ENCODE results near the gene MRPL24.

Gene MRPL24

DNA sequence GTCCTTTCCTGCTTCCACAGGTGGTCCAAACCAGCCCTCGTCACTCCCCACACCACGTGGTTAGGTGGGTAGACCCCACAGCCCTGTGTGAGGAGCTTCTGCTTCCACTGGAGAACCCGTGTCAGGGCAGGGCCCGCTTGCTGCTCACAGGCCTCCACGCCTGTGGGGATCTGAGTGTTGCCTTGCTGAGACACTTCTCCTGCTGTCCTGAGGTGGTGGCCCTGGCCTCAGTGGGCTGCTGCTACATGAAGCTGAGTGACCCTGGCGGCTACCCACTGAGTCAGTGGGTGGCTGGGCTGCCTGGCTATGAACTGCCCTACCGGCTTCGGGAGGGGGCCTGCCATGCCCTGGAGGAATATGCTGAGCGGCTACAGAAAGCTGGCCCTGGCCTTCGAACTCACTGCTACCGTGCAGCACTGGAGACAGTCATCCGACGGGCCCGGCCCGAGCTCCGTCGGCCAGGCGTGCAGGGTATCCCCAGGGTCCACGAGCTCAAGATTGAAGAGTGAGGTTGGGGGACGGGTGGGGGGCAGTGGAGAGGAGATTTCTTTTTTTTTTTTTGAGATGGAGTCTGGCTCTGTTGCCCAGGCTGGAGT, 6.8 kb downstream of the MRPL24 start:
- Histone ChIP-seq H3K27me3 (ENCODE audit: control insufficient read depth in 5 of 5, insufficient read depth in 4 of 5, low read length in 5 of 5) (no peaks in the 10 kb centered on the region), H3K27ac (ENCODE audit: low read depth, low read length) (no peak overlapping the region), H3K36me3 (ENCODE audit: control insufficient read depth in 5 of 5, insufficient read depth in 5 of 5, low read length in 5 of 5) (peaks cover 0 to 58% (median 47%) of the 10 kb centered on the region in 5 donors), H3K4me3 (ENCODE audit: low read depth in 1 of 5, low read length in 5 of 5) (no peak overlapping the region), H3K4me1 (ENCODE audit: control insufficient read depth in 5 of 5, insufficient read depth in 5 of 5, low read length in 5 of 5) (peaks cover 0 to 9% (median 8%) of the 10 kb centered on the region in 5 donors), H3K9me3 (ENCODE audit: control insufficient read depth in 5 of 5, low read length in 5 of 5) (no peaks in the 10 kb centered on the region), H3K9ac (ENCODE audit: low read length in 5 of 5) (no peak overlapping the region)

GRCh38 chr1:156728599-156729462, 12.1 kb downstream of the MRPL24 start, which contains the start of gene ISG20L2:
TSS of gene ISG20L2 (minus strand) at chr1:156728766. CDS start at chr1:156727652, 1,114 bp downstream.
- Histone ChIP-seq H3K27ac (ENCODE audit: low read depth, low read length) (peak within 1 kb of the TSS; percentile 94), H3K4me1 (ENCODE audit: control insufficient read depth in 5 of 5, insufficient read depth in 5 of 5, low read length in 5 of 5) (peaks cover 21 to 47% (median 44%) of the 10 kb centered on the region in 5 donors), H3K27me3 (ENCODE audit: control insufficient read depth in 5 of 5, insufficient read depth in 4 of 5, low read length in 5 of 5) (no peaks in the 10 kb centered on the region)

DNA sequence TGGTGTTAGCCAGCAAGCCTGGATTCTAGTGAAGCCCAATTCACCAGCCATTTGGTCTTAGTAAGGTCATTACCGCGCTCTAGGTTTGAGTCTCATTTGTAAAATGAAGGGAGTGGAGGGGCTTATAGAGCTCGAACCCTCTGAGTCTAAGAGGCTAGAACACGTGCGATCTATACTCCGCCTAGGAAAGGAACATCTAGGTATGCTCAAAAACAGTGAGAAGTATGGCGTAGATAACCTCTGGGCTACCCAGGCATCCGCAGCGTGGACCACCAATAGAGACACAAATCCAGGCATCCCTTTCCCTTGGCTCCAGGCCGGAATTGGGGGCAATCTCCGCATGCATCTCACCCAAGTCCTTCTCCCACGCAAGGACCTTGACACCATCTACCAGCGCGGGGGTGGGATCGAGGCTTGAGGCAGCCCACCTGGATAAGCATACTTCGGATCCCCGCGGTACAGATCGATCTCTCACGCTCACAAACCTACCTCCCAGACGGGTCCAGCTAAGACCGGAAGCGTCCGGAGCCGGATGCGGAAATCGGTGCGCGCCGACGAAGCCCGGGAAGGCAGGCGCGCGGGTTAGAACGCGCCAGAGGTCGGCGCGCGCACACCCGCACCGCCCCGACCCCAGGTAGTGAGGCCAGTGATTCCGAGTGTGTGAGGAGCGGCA, 12.8 kb downstream of the MRPL24 start, which contains the start of gene METTL25B:
Gene METTL25B (plus strand): TSS at position 544 of the 673 bp plus-strand sequence. CDS start 636 bp downstream, outside the sequence.
- Histone ChIP-seq H3K36me3 (ENCODE audit: control insufficient read depth in 5 of 5, insufficient read depth in 5 of 5, low read length in 5 of 5) (peaks cover 8 to 35% (median 23%) of the 10 kb centered on the region in 5 donors), H3K9me3 (ENCODE audit: control insufficient read depth in 5 of 5, low read length in 5 of 5) (no peaks in the 10 kb centered on the region), H3K27me3 (ENCODE audit: control insufficient read depth in 5 of 5, insufficient read depth in 4 of 5, low read length in 5 of 5) (no peaks in the 10 kb centered on the region), H3K9ac (ENCODE audit: low read length in 5 of 5) (peak within 1 kb of the TSS; percentile 81 to 91 (median 88)), H3K4me1 (ENCODE audit: control insufficient read depth in 5 of 5, insufficient read depth in 5 of 5, low read length in 5 of 5) (peaks cover 21 to 47% (median 44%) of the 10 kb centered on the region in 5 donors), H3K27ac (ENCODE audit: low read depth, low read length) (peak within 1 kb of the TSS; percentile 94), H3K4me3 (ENCODE audit: low read depth in 1 of 5, low read length in 5 of 5) (peak within 1 kb of the TSS; percentile 81 to 99 (median 97))

More at GRCh38 chr1:156728599-156729462, 12.1 kb downstream of the MRPL24 start, which contains the start of gene ISG20L2:
- H3K9ac ChIP-seq (ENCODE audit: low read length in 5 of 5) = peak within 1 kb of the TSS; percentile 81 to 91 (median 88)
- peaks cover 4 to 35% (median 22%) of the 10 kb centered on the region in 5 donors for H3K36me3 ChIP-seq (ENCODE audit: control insufficient read depth in 5 of 5, insufficient read depth in 5 of 5, low read length in 5 of 5)
- H3K9me3 ChIP-seq (ENCODE audit: control insufficient read depth in 5 of 5, low read length in 5 of 5) = no peaks in the 10 kb centered on the region
- peak within 1 kb of the TSS; percentile 81 to 99 (median 97) for H3K4me3 ChIP-seq (ENCODE audit: low read depth in 1 of 5, low read length in 5 of 5)

- no peaks in the 10 kb centered on the region for H3K27me3 ChIP-seq (ENCODE audit: control insufficient read depth in 5 of 5, insufficient read depth in 4 of 5, low read length in 5 of 5)
- peaks cover 21 to 47% (median 44%) of the 10 kb centered on the region in 5 donors for H3K4me1 ChIP-seq (ENCODE audit: control insufficient read depth in 5 of 5, insufficient read depth in 5 of 5, low read length in 5 of 5)
- peaks cover 11 to 36% (median 23%) of the 10 kb centered on the region in 5 donors for H3K36me3 ChIP-seq (ENCODE audit: control insufficient read depth in 5 of 5, insufficient read depth in 5 of 5, low read length in 5 of 5)
- no peaks in the 10 kb centered on the region for H3K9me3 ChIP-seq (ENCODE audit: control insufficient read depth in 5 of 5, low read length in 5 of 5)
- H3K9ac ChIP-seq (ENCODE audit: low read length in 5 of 5) = peak overlapping the region; percentile 73 to 91 (median 88)
- peak overlapping the region; percentile 83 for H3K27ac ChIP-seq (ENCODE audit: low read depth, low read length)
- H3K4me3 ChIP-seq (ENCODE audit: low read depth in 1 of 5, low read length in 5 of 5) = peak overlapping the region; percentile 81 to 99 (median 97)
Measured at GRCh38 chr1:156727492-156727891, 13.4 kb downstream of the MRPL24 start.

DNA sequence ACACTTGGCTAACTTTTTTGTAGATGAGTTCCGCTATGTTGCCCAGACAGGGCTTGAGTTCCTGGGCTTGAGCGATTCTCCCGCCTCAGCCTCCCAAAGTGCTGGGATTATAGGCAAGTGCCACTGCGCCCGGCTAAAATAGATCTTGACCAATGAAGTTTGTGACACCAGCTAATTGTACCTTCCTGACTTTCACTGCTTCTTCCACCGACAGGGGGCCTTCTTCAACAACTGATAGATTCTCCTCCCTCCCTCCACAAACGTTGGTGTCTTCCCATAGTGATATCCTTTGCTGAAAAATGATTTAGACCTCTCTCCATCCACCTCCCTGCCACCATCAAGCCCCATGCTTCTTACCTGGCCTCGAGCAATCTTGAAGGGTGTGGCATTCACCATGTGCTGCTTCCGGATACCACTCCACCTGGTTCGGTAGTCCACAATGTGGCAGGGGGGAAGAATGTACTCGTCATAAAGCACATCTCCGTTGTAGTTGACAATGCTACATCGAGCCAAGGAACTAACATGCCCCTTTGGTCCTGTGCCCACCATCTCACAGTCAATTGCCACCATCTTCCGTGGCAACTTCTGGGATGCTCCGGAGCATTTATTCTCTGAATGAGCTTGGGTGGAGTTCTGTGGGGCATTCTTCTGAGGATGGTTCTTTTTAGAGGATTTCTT, 14.2 kb downstream of the MRPL24 start:
- Histone ChIP-seq H3K27me3 (ENCODE audit: control insufficient read depth in 5 of 5, insufficient read depth in 4 of 5, low read length in 5 of 5) (no peaks in the 10 kb centered on the region), H3K4me1 (ENCODE audit: control insufficient read depth in 5 of 5, insufficient read depth in 5 of 5, low read length in 5 of 5) (peaks cover 21 to 47% (median 44%) of the 10 kb centered on the region in 5 donors), H3K9ac (ENCODE audit: low read length in 5 of 5) (peak overlapping the region in 2 of 5 donors; percentile 21 to 90), H3K4me3 (ENCODE audit: low read depth in 1 of 5, low read length in 5 of 5) (peak overlapping the region in 4 of 5 donors; percentile 8 to 97 (median 53)), H3K27ac (ENCODE audit: low read depth, low read length) (no peak overlapping the region), H3K9me3 (ENCODE audit: control insufficient read depth in 5 of 5, low read length in 5 of 5) (no peaks in the 10 kb centered on the region), H3K36me3 (ENCODE audit: control insufficient read depth in 5 of 5, insufficient read depth in 5 of 5, low read length in 5 of 5) (peaks cover 13 to 34% (median 22%) of the 10 kb centered on the region in 5 donors)

DNA sequence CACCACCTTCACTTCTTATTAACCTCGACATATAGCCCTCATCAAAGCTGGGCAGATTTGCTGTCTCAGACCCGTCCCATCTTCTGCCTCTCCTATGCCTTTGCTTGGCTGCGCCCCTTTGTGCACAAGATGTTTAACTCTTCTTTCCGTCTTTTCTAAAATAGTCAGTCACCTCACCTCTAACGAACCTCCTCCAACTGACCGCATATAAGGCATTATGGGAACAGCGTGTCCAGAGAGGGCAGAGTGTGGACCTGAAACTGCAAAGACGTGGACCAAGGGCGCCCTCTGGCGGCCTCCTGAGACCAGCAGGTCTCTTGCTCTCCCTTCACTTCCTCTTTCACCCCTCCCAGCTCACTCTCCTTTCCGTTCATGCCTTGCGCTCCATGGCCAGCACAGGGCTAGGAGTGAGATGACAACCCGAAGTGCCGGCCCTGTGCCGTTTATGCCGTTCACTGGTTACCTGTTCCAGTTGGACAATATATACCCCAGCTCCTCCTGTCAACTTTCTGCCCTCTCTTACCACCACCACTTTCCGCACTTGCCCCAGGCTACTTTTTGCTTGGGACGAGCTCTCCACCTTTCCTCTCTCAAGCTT, 15.1 kb downstream of the MRPL24 start:
- H3K9me3 ChIP-seq (ENCODE audit: control insufficient read depth in 5 of 5, low read length in 5 of 5) = no peaks in the 10 kb centered on the region
- peaks cover 13 to 42% (median 31%) of the 10 kb centered on the region in 5 donors for H3K36me3 ChIP-seq (ENCODE audit: control insufficient read depth in 5 of 5, insufficient read depth in 5 of 5, low read length in 5 of 5)
- H3K27me3 ChIP-seq (ENCODE audit: control insufficient read depth in 5 of 5, insufficient read depth in 4 of 5, low read length in 5 of 5) = no peaks in the 10 kb centered on the region
- peaks cover 21 to 47% (median 44%) of the 10 kb centered on the region in 5 donors for H3K4me1 ChIP-seq (ENCODE audit: control insufficient read depth in 5 of 5, insufficient read depth in 5 of 5, low read length in 5 of 5)
- peak overlapping the region in 4 of 5 donors; percentile 21 to 30 (median 26) for H3K9ac ChIP-seq (ENCODE audit: low read length in 5 of 5)
- H3K27ac ChIP-seq (ENCODE audit: low read depth, low read length) = no peak overlapping the region
- peak overlapping the region; percentile 41 to 65 (median 55) for H3K4me3 ChIP-seq (ENCODE audit: low read depth in 1 of 5, low read length in 5 of 5)

- H3K36me3 ChIP-seq (ENCODE audit: control insufficient read depth in 5 of 5, insufficient read depth in 5 of 5, low read length in 5 of 5) = peaks cover 13 to 49% (median 34%) of the 10 kb centered on the region in 5 donors
- H3K27me3 ChIP-seq (ENCODE audit: control insufficient read depth in 5 of 5, insufficient read depth in 4 of 5, low read length in 5 of 5) = no peaks in the 10 kb centered on the region
Measured at GRCh38 chr1:156721535-156721934, 19.4 kb downstream of the MRPL24 start.

DNA sequence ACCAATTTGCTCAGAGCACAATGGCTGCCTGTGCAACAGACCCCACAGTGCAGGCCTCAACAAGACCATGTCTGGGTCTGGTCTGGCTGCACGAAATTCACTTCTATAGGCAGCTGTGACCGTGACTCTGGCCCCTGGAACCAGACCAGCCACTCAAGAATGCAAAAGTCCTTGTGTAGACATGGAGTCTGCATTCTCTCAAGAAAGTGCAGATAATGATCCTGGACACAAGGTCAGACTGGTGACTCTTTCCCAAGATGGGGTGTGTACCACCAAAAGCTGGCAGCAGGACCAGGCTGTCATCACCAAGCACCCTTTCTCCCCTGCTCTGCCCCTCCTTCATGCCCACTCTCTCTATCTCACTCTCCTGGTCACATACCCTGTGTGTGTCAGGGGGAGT, 19.8 kb downstream of the MRPL24 start:
- peaks cover 13 to 49% (median 34%) of the 10 kb centered on the region in 5 donors for H3K36me3 ChIP-seq (ENCODE audit: control insufficient read depth in 5 of 5, insufficient read depth in 5 of 5, low read length in 5 of 5)
- H3K27me3 ChIP-seq (ENCODE audit: control insufficient read depth in 5 of 5, insufficient read depth in 4 of 5, low read length in 5 of 5) = no peaks in the 10 kb centered on the region
- H3K27ac ChIP-seq (ENCODE audit: low read depth, low read length) = no peak overlapping the region
- no peak overlapping the region for H3K4me3 ChIP-seq (ENCODE audit: low read depth in 1 of 5, low read length in 5 of 5)
- H3K9ac ChIP-seq (ENCODE audit: low read length in 5 of 5) = no peak overlapping the region
- no peaks in the 10 kb centered on the region for H3K9me3 ChIP-seq (ENCODE audit: control insufficient read depth in 5 of 5, low read length in 5 of 5)
- peaks cover 10 to 15% (median 12%) of the 10 kb centered on the region in 5 donors for H3K4me1 ChIP-seq (ENCODE audit: control insufficient read depth in 5 of 5, insufficient read depth in 5 of 5, low read length in 5 of 5)

More at GRCh38 chr1:156721535-156721934, 19.4 kb downstream of the MRPL24 start:
- no peak overlapping the region for H3K27ac ChIP-seq (ENCODE audit: low read depth, low read length)
- H3K9me3 ChIP-seq (ENCODE audit: control insufficient read depth in 5 of 5, low read length in 5 of 5) = no peaks in the 10 kb centered on the region
- no peak overlapping the region for H3K4me3 ChIP-seq (ENCODE audit: low read depth in 1 of 5, low read length in 5 of 5)
- H3K4me1 ChIP-seq (ENCODE audit: control insufficient read depth in 5 of 5, insufficient read depth in 5 of 5, low read length in 5 of 5) = peaks cover 13 to 19% (median 16%) of the 10 kb centered on the region in 5 donors
- no peak overlapping the region for H3K9ac ChIP-seq (ENCODE audit: low read length in 5 of 5)

GRCh38 chr1:156717351-156717750, 23.5 kb downstream of the MRPL24 start:
- no peak overlapping the region for H3K27ac ChIP-seq (ENCODE audit: low read depth, low read length)
- H3K4me1 ChIP-seq (ENCODE audit: control insufficient read depth in 5 of 5, insufficient read depth in 5 of 5, low read length in 5 of 5) = peaks cover 0 to 5% (median 0%) of the 10 kb centered on the region in 5 donors
- H3K27me3 ChIP-seq (ENCODE audit: control insufficient read depth in 5 of 5, insufficient read depth in 4 of 5, low read length in 5 of 5) = no peaks in the 10 kb centered on the region
- no peak overlapping the region for H3K9ac ChIP-seq (ENCODE audit: low read length in 5 of 5)
- no peak overlapping the region for H3K4me3 ChIP-seq (ENCODE audit: low read depth in 1 of 5, low read length in 5 of 5)
- no peaks in the 10 kb centered on the region for H3K9me3 ChIP-seq (ENCODE audit: control insufficient read depth in 5 of 5, low read length in 5 of 5)
- peaks cover 3 to 21% (median 16%) of the 10 kb centered on the region in 5 donors for H3K36me3 ChIP-seq (ENCODE audit: control insufficient read depth in 5 of 5, insufficient read depth in 5 of 5, low read length in 5 of 5)
